HEK293T (cell line): ENCODE data around the gene PTGER2.

Experiments
- ARNT ChIP-seq: fragments of 450-650 bp; IDR thresholded peaks from 2 replicates; pipeline ENCODE4 v1.6.1; 2017; ENCODE audit warnings: mild to moderate bottlenecking
- ELF4 ChIP-seq: fragments of 450-650 bp; IDR thresholded peaks from 2 replicates; pipeline ENCODE4 v1.6.1; 2017; ENCODE audit warnings: antibody characterized with exemption
- FOXA1 ChIP-seq: fragments of 450-650 bp; IDR thresholded peaks from 2 replicates; pipeline ENCODE4 v1.6.1; 2016; ENCODE audit warnings: mild to moderate bottlenecking
- LEF1 ChIP-seq: fragments of 450-650 bp; IDR thresholded peaks from 2 replicates; pipeline ENCODE4 v1.6.1; 2017; ENCODE audit warnings: mild to moderate bottlenecking, borderline replicate concordance
- SP1 ChIP-seq: fragments of 450-650 bp; IDR thresholded peaks from 2 replicates; pipeline ENCODE4 v1.6.1; 2017
- SUZ12 ChIP-seq: fragments of 450-650 bp; IDR thresholded peaks from 2 replicates; pipeline ENCODE4 v1.6.1; 2016; ENCODE audit warnings: mild to moderate bottlenecking
- ZNF384 ChIP-seq: fragments of 450-650 bp; IDR thresholded peaks from 2 replicates; pipeline ENCODE4 v1.6.1; 2016

DNA sequence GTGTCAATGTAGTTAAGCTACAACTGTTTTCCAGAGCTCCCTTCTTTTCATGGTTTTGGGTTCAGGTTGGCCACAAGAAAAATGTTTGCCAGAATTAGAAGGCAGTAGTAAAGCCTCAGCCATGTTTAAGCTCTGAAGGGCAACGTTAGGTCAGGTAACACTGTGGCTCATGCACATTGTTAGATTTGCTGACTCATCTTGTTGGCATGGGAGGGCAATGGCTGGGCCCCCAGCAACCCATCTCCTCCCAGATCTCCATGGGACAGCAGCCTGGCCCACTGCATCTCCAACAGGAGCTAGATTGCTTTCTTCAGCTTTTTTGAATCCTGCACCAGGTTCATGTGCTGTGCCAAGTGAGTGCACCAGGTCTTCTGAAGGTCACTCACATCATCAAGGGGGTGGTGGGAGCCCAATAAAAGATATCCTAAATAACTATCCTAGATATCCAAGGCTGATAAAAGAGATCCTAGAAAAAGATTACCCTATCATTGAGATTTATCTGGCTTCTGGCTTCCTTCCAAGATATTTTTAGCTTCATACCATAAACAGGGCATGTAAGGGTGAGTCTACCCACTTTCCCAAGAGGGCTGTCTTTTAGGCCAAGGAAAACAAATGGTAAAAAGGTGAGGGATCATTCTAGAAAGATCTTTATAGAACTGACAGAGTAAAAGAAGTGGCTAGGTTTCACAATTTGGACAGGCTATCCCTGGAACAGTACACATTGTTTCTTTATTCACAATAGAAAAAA lies 28.9 kb downstream of the PTGER2 start:
- TF ChIP-seq SUZ12 (no peak), ARNT (no peak), FOXA1 (no peak), ELF4 (no peak), SP1 (no peak), ZNF384 (no peak), LEF1 (no peak)
